Keratinocyte (primary cell): Measurements from ENCODE around the gene REPS1. TPM values are rescaled to one million over a fixed set of nuclear protein-coding genes. Genes with fewer than 3 reads are reported as not detected.

Source experiments
- DNase-seq: peaks from one replicate; pipeline ENCODE4 v3.0.0-alpha.2; 2011; ENCODE audit warnings: low read depth, missing footprints, low spot score
- FAIRE-seq: peaks from 2 replicates; lab custom pipeline; 2011; peaks lifted over from hg19 to GRCh38; lab: Jason Lieb, UNC
- H2AFZ ChIP-seq: 2 replicates; pipeline ENCODE4 v1.6.0; 2012; ENCODE audit warnings: low read length, control low read depth, inconsistent platforms; ENCODE audit not compliant: control insufficient read depth
- H3K27ac ChIP-seq: 2 replicates; pipeline ENCODE4 v1.5.1; 2011; ENCODE audit warnings: low read length; ENCODE audit not compliant: control insufficient read depth, insufficient read depth
- H3K27me3 ChIP-seq: 3 replicates; pipeline ENCODE4 v1.6.0; 2011; ENCODE audit warnings: low read length; ENCODE audit not compliant: control insufficient read depth, insufficient read depth; ENCODE audit errors: extremely low read depth
- H3K36me3 ChIP-seq, 2 experiments: 2 replicates in 1 of 2; 3 replicates in 1 of 2; pipeline ENCODE4 v1.5.1; 2011; ENCODE audit warnings: low read length in 2 of 2, mild to moderate bottlenecking in 1 of 2; ENCODE audit not compliant: control insufficient read depth in 2 of 2, insufficient read depth in 2 of 2; ENCODE audit errors: extremely low read depth in 1 of 2
- H3K4me1 ChIP-seq: 3 replicates; pipeline ENCODE4 v1.5.1; 2011; ENCODE audit warnings: low read length; ENCODE audit not compliant: control insufficient read depth, insufficient read depth; ENCODE audit errors: extremely low read depth
- H3K4me2 ChIP-seq: 3 replicates; pipeline ENCODE4 v1.6.0; 2011; ENCODE audit warnings: low read depth, low read length; ENCODE audit not compliant: control insufficient read depth, insufficient read depth; ENCODE audit errors: extremely low read depth
- H3K4me3 ChIP-seq, 3 experiments: fragments of 200-600 bp in 1 of 3; sonication (generic) in 1 of 3; 2 replicates in 2 of 3; 3 replicates in 1 of 3; pipeline ENCODE4 v1.5.1; 2011 to 2016; ENCODE audit warnings: low read length in 3 of 3, mild to moderate bottlenecking in 3 of 3, control low read depth in 2 of 3, inconsistent platforms in 1 of 3, low read depth in 1 of 3, mixed read lengths in 1 of 3, mixed run types in 1 of 3, moderate library complexity in 1 of 3; ENCODE audit not compliant: control insufficient read depth in 2 of 3, insufficient read depth in 2 of 3; ENCODE audit errors: extremely low read depth in 1 of 3
- H3K79me2 ChIP-seq: 2 replicates; pipeline ENCODE4 v1.6.0; 2012; ENCODE audit warnings: low read length; ENCODE audit not compliant: control insufficient read depth, insufficient read depth
- H3K9ac ChIP-seq: 3 replicates; pipeline ENCODE4 v1.6.0; 2011; ENCODE audit warnings: low read length; ENCODE audit not compliant: control insufficient read depth, insufficient read depth; ENCODE audit errors: extremely low read depth
- H3K9me1 ChIP-seq: 3 replicates; pipeline ENCODE4 v1.6.0; 2011; ENCODE audit warnings: low read length; ENCODE audit not compliant: control insufficient read depth, insufficient read depth; ENCODE audit errors: extremely low read depth
- H3K9me3 ChIP-seq: 2 replicates; pipeline ENCODE4 v1.5.1; 2012; ENCODE audit warnings: low read depth, low read length; ENCODE audit not compliant: control insufficient read depth
- H4K20me1 ChIP-seq: 3 replicates; pipeline ENCODE4 v1.6.0; 2011; ENCODE audit warnings: low read length; ENCODE audit not compliant: control insufficient read depth, insufficient read depth; ENCODE audit errors: extremely low read depth
- CTCF ChIP-seq, 3 experiments: IDR thresholded peaks in 1 of 3; conservative IDR thresholded peaks in 1 of 3; optimal IDR thresholded peaks in 1 of 3; 2 replicates in 2 of 3; 3 replicates in 1 of 3; pipeline versions ENCODE3 to v1.5.1; 2011; ENCODE audit warnings: low read length in 3 of 3, mild to moderate bottlenecking in 3 of 3, moderate library complexity in 2 of 3, control low read depth in 1 of 3, inconsistent platforms in 1 of 3; ENCODE audit not compliant: insufficient read depth in 2 of 3; ENCODE audit errors: extremely low read depth in 1 of 3
- EZH2 ChIP-seq: IDR thresholded peaks from one replicate; pipeline ENCODE4 v1.6.1; 2012; ENCODE audit warnings: inconsistent platforms, mild to moderate bottlenecking, low read length, moderate library complexity
- dilution Hi-C: fragments of 300-500 bp; cut with MboI; formaldehyde crosslinking; loops from one replicate; pipeline ENCODE4 v1.7.0; 2020; ENCODE audit warnings: low sequenced_read_pairs; ENCODE audit not compliant: extremely low pct_ligation_motif_present
- polyA plus RNA-seq, 5 experiments: library from polyadenylated mRNA; depleted of rRNA in 3 of 5; stranded (reverse) in 3 of 5; stranded (forward) in 1 of 5; unstranded in 1 of 5; fragments of >200 nt; gene quantifications; 1 replicate in 1 of 5; 2 replicates in 3 of 5; 3 replicates in 1 of 5; pipeline versions ENCODE4 v1.2.1 to v1.2.3, GENCODE V29; 2011 to 2012; ENCODE audit warnings: missing spikeins in 2 of 5, low read depth in 1 of 5, low replicate concordance in 1 of 5

Gene REPS1
- polyA plus RNA-seq, 1 donor (not counting 4 experiments of a cell fraction or from before 2014, with no cell fraction given): 61.3 TPM

DNA sequence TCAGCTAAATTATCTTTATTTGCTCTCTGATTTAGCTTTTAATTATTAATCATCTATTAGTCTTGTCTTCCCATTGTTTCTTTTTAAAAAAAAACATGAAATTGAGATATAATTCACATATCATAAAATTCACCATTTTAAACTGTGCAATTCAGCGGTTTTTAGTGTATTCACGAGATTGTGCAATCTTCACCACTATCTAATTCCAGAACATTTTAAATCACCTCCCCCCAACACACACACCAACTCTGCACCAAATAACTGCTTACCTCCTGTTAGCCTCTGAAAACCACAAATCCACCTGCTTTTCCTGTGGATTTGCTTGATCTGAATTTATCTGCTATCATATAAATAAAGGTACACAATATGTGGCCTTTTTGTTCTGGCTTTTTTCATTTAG is 31.7 kb upstream of the REPS1 start:
- Histone ChIP-seq H3K4me2 (no peak overlapping the region), H3K9me3 (no peaks in the 10 kb centered on the region), H3K36me3 (no peaks in the 10 kb centered on the region), H3K9ac (no peak overlapping the region), H3K4me3 (no peak overlapping the region), H4K20me1 (no peaks in the 10 kb centered on the region), H3K4me1 (no peaks in the 10 kb centered on the region), H2AFZ (no peak overlapping the region), H3K9me1 (no peaks in the 10 kb centered on the region), H3K27me3 (no peaks in the 10 kb centered on the region), H3K79me2 (no peaks in the 10 kb centered on the region), H3K27ac (no peak overlapping the region)
- no peak for DNase-seq
- FAIRE-seq: no peak
- dilution Hi-C loops: no loop called here
- TF ChIP-seq CTCF (optimal IDR thresholded peaks at IDR 0.05 in 1 of 3, IDR thresholded peaks at IDR 0.05 in 1 of 3, conservative IDR thresholded peaks at IDR 0.05 in 1 of 3; ENCODE audit: extremely low read depth in 1 of 3, insufficient read depth in 2 of 3, low read length in 3 of 3): no peak
- TF ChIP-seq EZH2: no peak

- DNase-seq: no peak
- Histone ChIP-seq H3K4me2 (no peak overlapping the region), H3K79me2 (no peaks in the 10 kb centered on the region), H3K4me1 (no peaks in the 10 kb centered on the region), H4K20me1 (no peaks in the 10 kb centered on the region), H3K9me3 (no peaks in the 10 kb centered on the region), H2AFZ (no peak overlapping the region), H3K4me3 (no peak overlapping the region), H3K9ac (no peak overlapping the region), H3K36me3 (no peaks in the 10 kb centered on the region), H3K27me3 (no peaks in the 10 kb centered on the region), H3K9me1 (no peaks in the 10 kb centered on the region), H3K27ac (no peak overlapping the region)
- TF ChIP-seq EZH2 (no peak), CTCF (optimal IDR thresholded peaks at IDR 0.05 in 1 of 3, IDR thresholded peaks at IDR 0.05 in 1 of 3, conservative IDR thresholded peaks at IDR 0.05 in 1 of 3; ENCODE audit: extremely low read depth in 1 of 3, insufficient read depth in 2 of 3, low read length in 3 of 3) (no peak)
- dilution Hi-C loops: no loop called here
- FAIRE-seq: no peak
Observed at GRCh38 chr6:139017227-139017626, 29.2 kb upstream of the REPS1 start.
